HepG2 (cell line): Measurements from ENCODE around the gene CDC6. TPM values are rescaled to one million over a fixed set of nuclear protein-coding genes. Genes with fewer than 3 reads are reported as not detected.
A peak's percentile ranks its signal among the peaks of the same experiment; 100 is the strongest.

Experiments
- ARHGAP35 ChIP-seq: sonication (generic); formaldehyde crosslinking; IDR thresholded peaks from 2 replicates; pipeline ENCODE4 v1.9.0; 2022; ENCODE audit warnings: mild to moderate bottlenecking, inconsistent platforms, moderate library complexity, missing genetic modification reagents, borderline replicate concordance
- ARID2 ChIP-seq: sonication (generic); formaldehyde crosslinking; IDR thresholded peaks from 2 replicates; pipeline ENCODE4 v1.8.1; 2022; ENCODE audit warnings: mild to moderate bottlenecking, missing genetic modification reagents, borderline replicate concordance
- CCAR2 ChIP-seq: fragments of 200-400 bp; formaldehyde crosslinking; optimal IDR thresholded peaks from 2 replicates; pipeline ENCODE3; 2018; ENCODE audit warnings: low read depth, mild to moderate bottlenecking, low read length, moderate library complexity
- DMTF1 ChIP-seq: sonication (generic); formaldehyde crosslinking; IDR thresholded peaks from 2 replicates; pipeline ENCODE4 v1.4.0; 2020; ENCODE audit warnings: mild to moderate bottlenecking, missing genetic modification reagents
- FOXA3 ChIP-seq: IDR thresholded peaks from 2 replicates; pipeline ENCODE4 v1.6.1; 2016; ENCODE audit warnings: missing genetic modification reagents, missing compliant biosample characterization
- IRX3 ChIP-seq: sonication (generic); formaldehyde crosslinking; IDR thresholded peaks from 2 replicates; pipeline ENCODE4 v1.8.1; 2023; ENCODE audit warnings: mild to moderate bottlenecking, low read depth, missing genetic modification reagents, borderline replicate concordance
- LCORL ChIP-seq, 2 experiments: fragments of 450-650 bp in 1 of 2; sonication (generic) in 1 of 2; formaldehyde crosslinking in 1 of 2; IDR thresholded peaks; 2 replicates each; pipeline versions ENCODE4 v1.5.0 to v1.6.1; 2017 to 2020; ENCODE audit warnings: antibody characterized with exemption in 1 of 2, missing genetic modification reagents in 1 of 2
- NONO ChIP-seq, 2 experiments: fragments of 450-650 bp in 1 of 2; sonication (generic) in 1 of 2; formaldehyde crosslinking in 1 of 2; IDR thresholded peaks in 1 of 2; conservative IDR thresholded peaks in 1 of 2; 2 replicates each; pipeline versions ENCODE4 v1.6.1 to v1.8.0; 2017 to 2022; ENCODE audit warnings: mild to moderate bottlenecking in 1 of 2, missing genetic modification reagents in 1 of 2, moderate library complexity in 1 of 2
- REL ChIP-seq: sonication (generic); formaldehyde crosslinking; conservative IDR thresholded peaks from 2 replicates; pipeline ENCODE4 v1.8.0; 2022; ENCODE audit warnings: mild to moderate bottlenecking, missing genetic modification reagents, moderate library complexity
- RNF2 ChIP-seq: fragments of 450-650 bp; conservative IDR thresholded peaks from 2 replicates; pipeline ENCODE4 v1.6.1; 2016; ENCODE audit warnings: low read depth
- SRY ChIP-seq: sonication (generic); formaldehyde crosslinking; IDR thresholded peaks from 2 replicates; pipeline ENCODE4 v1.8.0; 2022; ENCODE audit warnings: mild to moderate bottlenecking, missing genetic modification reagents
- TFDP2 ChIP-seq: sonication (generic); formaldehyde crosslinking; IDR thresholded peaks from 2 replicates; pipeline ENCODE4 v1.4.0; 2020; ENCODE audit warnings: missing genetic modification reagents
- ZNF281 ChIP-seq: sonication (generic); formaldehyde crosslinking; IDR thresholded peaks from 2 replicates; pipeline ENCODE4 v1.4.0; 2020; ENCODE audit warnings: missing genetic modification reagents, borderline replicate concordance
- ZNF329 ChIP-seq: sonication (generic); formaldehyde crosslinking; IDR thresholded peaks from 2 replicates; pipeline ENCODE4 v1.9.0; 2021; ENCODE audit warnings: low read depth, mild to moderate bottlenecking, missing genetic modification reagents
- ZNF414 ChIP-seq: sonication (generic); formaldehyde crosslinking; IDR thresholded peaks from 2 replicates; pipeline ENCODE4 v1.5.0; 2020; ENCODE audit warnings: missing genetic modification reagents
- ZNF570 ChIP-seq: sonication (generic); formaldehyde crosslinking; IDR thresholded peaks from 2 replicates; pipeline ENCODE4 v1.4.0; 2020; ENCODE audit warnings: mild to moderate bottlenecking, missing genetic modification reagents, borderline replicate concordance
- ZNF740 ChIP-seq: sonication (generic); formaldehyde crosslinking; IDR thresholded peaks from 2 replicates; pipeline ENCODE4 v1.4.0; 2020; ENCODE audit warnings: missing genetic modification reagents
- ZNF777 ChIP-seq: sonication (generic); formaldehyde crosslinking; IDR thresholded peaks from 2 replicates; pipeline ENCODE4 v1.4.0; 2020; ENCODE audit warnings: missing genetic modification reagents
- ZNF790 ChIP-seq: sonication (generic); formaldehyde crosslinking; IDR thresholded peaks from 2 replicates; pipeline ENCODE4 v1.8.0; 2022; ENCODE audit warnings: missing genetic modification reagents, mild to moderate bottlenecking, borderline replicate concordance
- polyA plus RNA-seq, 8 experiments: library from polyadenylated mRNA; depleted of rRNA in 3 of 8; stranded (reverse) in 7 of 8; unstranded in 1 of 8; fragments of >200 nt; fragmentation: Illumina TruSeq in 4 of 8; extraction: Trizol in 4 of 8; gene quantifications; 2 replicates each; pipeline versions ENCODE4 v1.2.1 to v1.2.3, GENCODE V29; 2011 to 2016; ENCODE audit warnings: low read depth in 4 of 8, missing spikeins in 1 of 8, mixed read lengths in 1 of 8; ENCODE audit not compliant: insufficient read depth in 1 of 8
- total RNA-seq, 5 experiments: library from RNA; depleted of rRNA; stranded (reverse); fragments of >200 nt; fragmentation: Illumina TruSeq; extraction: Trizol; gene quantifications; 2 replicates each; pipeline ENCODE4 v1.2.3, GENCODE V29; 2016; ENCODE audit warnings: low read depth in 1 of 5

The CDC6 gene
- total and polyA plus RNA-seq, 2 of the 13 experiments (the other 11 are each of a cell fraction or from before 2014, with no cell fraction given) = 17.4 to 114 TPM

GRCh38 chr17:40341808-40342503, 54.3 kb downstream of the CDC6 start (continued):
- no peak for TF ChIP-seq ZNF790 (CRISPR knock-in tag)
- TF ChIP-seq ARID2 (CRISPR knock-in tag) = 0 out of 2 replicates have a peak, but pooled peaks have one; percentile 29
- TF ChIP-seq DMTF1 (CRISPR knock-in tag) = peak; percentile 7; the same call in 1 of the 2 replicates
- no peak for TF ChIP-seq CCAR2
- TF ChIP-seq ZNF777 (CRISPR knock-in tag) = peak; percentile 95
- TF ChIP-seq FOXA3 (CRISPR knock-in tag) = no peak; the same call in 1 of the 2 replicates
- TF ChIP-seq ZNF329 = 0 out of 2 replicates have a peak, but pooled peaks have one; percentile 49
- TF ChIP-seq RNF2 = no peak
- TF ChIP-seq IRX3 (CRISPR knock-in tag) = no peak
- peak; percentile 57; the same call in 1 of the 2 replicates for TF ChIP-seq ZNF281
- no peak for TF ChIP-seq NONO (IDR thresholded peaks at IDR 0.05)
- TF ChIP-seq NONO (CRISPR knock-in tag; conservative IDR thresholded peaks at IDR 0.05) = peak; percentile 84
- no peak for TF ChIP-seq ZNF570
- no peak for TF ChIP-seq LCORL (IDR thresholded peaks at IDR 0.05)
- TF ChIP-seq LCORL (CRISPR knock-in tag; IDR thresholded peaks at IDR 0.05) = peak; percentile 13; the same call in 1 of the 2 replicates
- 0 out of 2 replicates have a peak, but pooled peaks have one; percentile 11 for TF ChIP-seq ARHGAP35 (CRISPR knock-in tag)
- TF ChIP-seq ZNF414 (CRISPR knock-in tag) = peak; percentile 16; the same call in 1 of the 2 replicates
- TF ChIP-seq REL (CRISPR knock-in tag) = no peak
- 0 out of 2 replicates have a peak, but pooled peaks have one; percentile 6 for TF ChIP-seq TFDP2 (CRISPR knock-in tag)
- no peak for TF ChIP-seq SRY (CRISPR knock-in tag)
- peak; percentile 86 for TF ChIP-seq ZNF740
